ENCODE measurements around the gene PRAC2. TPM values are rescaled to one million over a fixed set of nuclear protein-coding genes. Genes with fewer than 3 reads are reported as not detected.

The PRAC2 gene
- total RNA-seq, 2 donors from 2014 or later, result not detected

DNA sequence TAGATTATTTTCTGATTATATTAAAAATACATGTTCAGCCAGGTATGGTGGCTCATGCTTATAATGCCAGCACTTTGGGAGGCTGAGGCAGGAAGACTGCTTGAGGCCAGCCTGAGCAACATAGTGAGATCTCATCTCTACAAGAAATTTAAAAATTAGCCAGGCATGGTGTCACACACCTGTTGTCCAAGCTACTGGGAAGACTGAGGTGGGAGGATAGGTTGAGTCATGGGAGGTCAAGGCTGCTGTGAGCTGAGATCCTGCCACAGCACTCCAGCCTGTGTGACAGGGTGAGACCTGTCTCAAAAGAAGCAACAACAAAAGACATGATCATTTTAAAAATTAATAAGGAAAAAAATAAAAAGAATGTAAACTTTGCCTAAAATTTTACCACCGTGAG lies 41.4 kb upstream of the PRAC2 start:
- no peaks in the 10 kb centered on the region for H3K9me3 ChIP-seq
- H3K27me3 ChIP-seq, result no peaks in the 10 kb centered on the region
- ATAC-seq (no peak), DNase-seq (no peak)
- H3K4me3 ChIP-seq, result no peak overlapping the region
- no peak overlapping the region for H3K27ac ChIP-seq
- intact Hi-C loops (cut with DNase I), result no loop called here
- peaks cover 7% of the 10 kb centered on the region for H3K4me1 ChIP-seq
- WGBS, 2 donors, result 82 to 84% methylated on average over 1 of the region's 1 CpG
- TF ChIP-seq, protein P1, sequence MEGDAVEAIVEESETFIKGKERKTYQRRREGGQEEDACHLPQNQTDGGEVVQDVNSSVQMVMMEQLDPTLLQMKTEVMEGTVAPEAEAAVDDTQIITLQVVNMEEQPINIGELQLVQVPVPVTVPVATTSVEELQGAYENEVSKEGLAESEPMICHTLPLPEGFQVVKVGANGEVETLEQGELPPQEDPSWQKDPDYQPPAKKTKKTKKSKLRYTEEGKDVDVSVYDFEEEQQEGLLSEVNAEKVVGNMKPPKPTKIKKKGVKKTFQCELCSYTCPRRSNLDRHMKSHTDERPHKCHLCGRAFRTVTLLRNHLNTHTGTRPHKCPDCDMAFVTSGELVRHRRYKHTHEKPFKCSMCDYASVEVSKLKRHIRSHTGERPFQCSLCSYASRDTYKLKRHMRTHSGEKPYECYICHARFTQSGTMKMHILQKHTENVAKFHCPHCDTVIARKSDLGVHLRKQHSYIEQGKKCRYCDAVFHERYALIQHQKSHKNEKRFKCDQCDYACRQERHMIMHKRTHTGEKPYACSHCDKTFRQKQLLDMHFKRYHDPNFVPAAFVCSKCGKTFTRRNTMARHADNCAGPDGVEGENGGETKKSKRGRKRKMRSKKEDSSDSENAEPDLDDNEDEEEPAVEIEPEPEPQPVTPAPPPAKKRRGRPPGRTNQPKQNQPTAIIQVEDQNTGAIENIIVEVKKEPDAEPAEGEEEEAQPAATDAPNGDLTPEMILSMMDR (IDR thresholded peaks at IDR 0.05), result no peak
- no peak for TF ChIP-seq POLR2A (IDR thresholded peaks at IDR 0.05)
- H3K36me3 ChIP-seq (replicated peaks in 1 of 2; ENCODE audit: insufficient read depth in 1 of 2, low read depth in 2 of 2), result no peaks in the 10 kb centered on the region

DNA sequence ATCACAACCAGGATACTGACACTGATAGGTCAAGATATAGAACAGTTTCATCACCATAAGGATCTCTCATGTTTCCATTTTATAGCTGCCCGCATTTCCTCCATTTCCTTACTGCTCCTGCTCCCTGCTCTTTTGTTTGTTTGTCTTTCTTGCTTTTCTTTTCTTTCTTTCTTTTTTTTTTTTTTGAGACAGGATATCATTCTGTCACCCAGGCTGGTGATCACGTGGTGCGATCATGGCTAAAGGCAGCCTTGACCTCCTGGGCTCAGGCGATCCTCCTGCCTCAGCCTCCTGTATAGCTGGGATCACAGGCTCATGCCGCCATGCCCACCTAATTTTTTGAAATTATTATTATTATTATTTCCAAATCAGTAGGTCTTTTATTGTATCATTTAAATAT lies 32.3 kb upstream of the PRAC2 start:
- ATAC-seq (no peak), DNase-seq (no peak)
- no peak overlapping the region for H3K27ac ChIP-seq
- H3K36me3 ChIP-seq (replicated peaks in 1 of 2; ENCODE audit: insufficient read depth in 1 of 2, low read depth in 2 of 2), result no peaks in the 10 kb centered on the region
- TF ChIP-seq, protein P1 (IDR thresholded peaks at IDR 0.05), result no peak
- TF ChIP-seq POLR2A (IDR thresholded peaks at IDR 0.05), result no peak
- H3K4me3 ChIP-seq, result no peak overlapping the region
- no peaks in the 10 kb centered on the region for H3K9me3 ChIP-seq
- H3K27me3 ChIP-seq, result no peaks in the 10 kb centered on the region
- no peaks in the 10 kb centered on the region for H3K4me1 ChIP-seq
- WGBS, 2 donors, result 78 to 81% methylated on average over 5 of the region's 5 CpGs
- intact Hi-C loops (cut with DNase I), result no loop called here

DNA sequence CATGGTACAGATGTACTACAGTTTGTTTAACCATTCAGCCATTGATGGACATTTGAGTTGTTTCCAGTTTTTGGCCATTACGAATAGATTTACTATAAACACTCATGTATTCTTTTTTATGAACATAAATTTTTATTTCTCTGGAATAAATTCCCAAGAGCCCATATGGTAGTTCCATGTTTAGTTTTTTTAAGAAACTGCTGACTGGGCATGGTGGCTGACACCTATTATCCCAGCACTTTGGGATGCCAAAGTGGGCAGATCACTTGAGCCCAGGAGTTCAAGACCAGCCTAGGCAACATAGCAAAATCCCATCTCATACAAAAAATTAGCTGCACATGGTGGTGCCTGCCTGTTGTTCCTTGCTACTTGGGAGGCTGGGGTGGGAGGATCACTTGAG lies 30.9 kb upstream of the PRAC2 start:
- H3K27me3 ChIP-seq, result no peaks in the 10 kb centered on the region
- H3K36me3 ChIP-seq (replicated peaks in 1 of 2; ENCODE audit: insufficient read depth in 1 of 2, low read depth in 2 of 2), result no peaks in the 10 kb centered on the region
- no peak for DNase-seq
- no peaks in the 10 kb centered on the region for H3K4me1 ChIP-seq
- WGBS, 2 donors, result 60 to 66% methylated on average over 1 of the region's 1 CpG
- intact Hi-C loops (cut with DNase I), result no loop called here
- no peak for ATAC-seq
- H3K4me3 ChIP-seq, result no peak overlapping the region
- TF ChIP-seq POLR2A (IDR thresholded peaks at IDR 0.05), result no peak
- TF ChIP-seq, protein P1 (IDR thresholded peaks at IDR 0.05), result no peak
- H3K9me3 ChIP-seq, result no peaks in the 10 kb centered on the region
- H3K27ac ChIP-seq, result no peak overlapping the region

DNA sequence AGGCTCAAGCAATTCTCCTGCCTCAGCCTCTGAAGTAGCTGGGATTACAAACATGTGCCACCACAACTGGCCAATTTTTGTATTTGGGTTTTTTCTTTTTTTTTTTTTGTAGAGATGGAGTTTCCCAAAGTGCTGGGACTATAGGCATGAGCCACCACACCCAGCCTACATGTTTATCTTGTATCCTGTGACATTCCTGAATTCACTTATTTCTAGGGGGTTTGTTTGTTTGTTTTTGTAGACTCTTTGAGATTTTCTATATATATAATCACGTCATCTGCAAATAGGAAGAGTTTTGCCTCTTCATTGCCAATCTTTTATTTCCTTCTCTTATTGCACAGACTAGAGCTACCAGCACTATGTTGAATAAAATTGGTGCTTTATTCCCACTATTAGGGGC lies 29.8 kb upstream of the PRAC2 start:
- 27 to 30% methylated on average over 1 of the region's 1 CpG for WGBS, 2 donors
- no peak for ATAC-seq
- no peaks in the 10 kb centered on the region for H3K4me1 ChIP-seq
- no peak overlapping the region for H3K27ac ChIP-seq
- H3K36me3 ChIP-seq (replicated peaks in 1 of 2; ENCODE audit: insufficient read depth in 1 of 2, low read depth in 2 of 2), result no peaks in the 10 kb centered on the region
- H3K4me3 ChIP-seq, result no peak overlapping the region
- H3K27me3 ChIP-seq, result no peaks in the 10 kb centered on the region
- no peak for DNase-seq
- H3K9me3 ChIP-seq, result no peaks in the 10 kb centered on the region
- intact Hi-C loops (cut with DNase I), result no loop called here
- TF ChIP-seq POLR2A (IDR thresholded peaks at IDR 0.05), result no peak

DNA sequence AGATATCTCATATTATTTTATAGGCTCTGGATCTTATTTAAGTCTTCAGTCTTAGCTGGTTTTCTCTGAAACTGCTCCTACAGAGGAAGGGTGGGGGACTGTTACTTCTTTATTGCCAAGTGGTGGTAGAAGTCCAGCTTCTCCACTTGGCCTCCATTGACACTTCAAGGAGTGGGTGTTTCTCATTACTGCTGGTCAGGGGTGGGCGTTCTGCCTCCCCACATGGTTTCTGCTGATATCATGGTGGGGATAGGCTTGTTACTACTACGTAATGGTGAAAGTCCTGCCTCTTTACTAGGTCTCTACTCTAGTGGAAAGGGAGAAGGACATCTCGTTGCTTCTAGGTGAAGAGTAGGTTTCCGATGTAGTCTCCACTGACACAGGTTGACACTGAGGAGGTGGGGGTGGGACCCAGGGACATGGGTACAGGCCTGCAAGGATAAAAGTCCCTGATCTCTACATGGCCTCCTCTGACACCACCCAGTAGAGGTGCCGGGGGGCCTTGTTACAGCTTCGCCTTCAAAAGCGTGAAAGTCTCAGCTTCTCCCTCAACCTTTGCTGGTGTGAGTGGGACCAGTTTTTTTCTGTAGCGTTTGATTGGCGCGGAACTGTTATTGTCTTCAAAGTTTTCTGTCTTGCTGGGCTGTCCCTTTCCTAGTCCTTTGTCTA lies 21.0 kb upstream of the PRAC2 start:
- Histone ChIP-seq H3K4me1 (no peaks in the 10 kb centered on the region), H3K27ac (no peak overlapping the region), H3K36me3 (replicated peaks in 1 of 2; ENCODE audit: insufficient read depth in 1 of 2, low read depth in 2 of 2) (no peaks in the 10 kb centered on the region), H3K9me3 (no peaks in the 10 kb centered on the region), H3K4me3 (no peak overlapping the region), H3K27me3 (peaks cover 0 to 19% of the 10 kb centered on the region in 2 donors)
- intact Hi-C loops (cut with DNase I), result no loop called here
- DNase-seq (no peak), ATAC-seq (no peak)
- TF ChIP-seq, protein P1 (IDR thresholded peaks at IDR 0.05), result no peak
- TF ChIP-seq POLR2A (IDR thresholded peaks at IDR 0.05), result no peak
- whole genome bisulfite sequencing, 2 donors, result 80 to 82% methylated on average over 10 of the region's 10 CpGs

Data from body of pancreas (tissue), 4 donors.